Keratinocyte (primary cell): ENCODE data around the gene CD300LD. TPM values are rescaled to one million over a fixed set of nuclear protein-coding genes. Genes with fewer than 3 reads are reported as not detected.

Experiments used
- DNase-seq: peaks from one replicate; pipeline ENCODE4 v3.0.0-alpha.2; 2011; ENCODE audit warnings: low read depth, missing footprints, low spot score
- FAIRE-seq: peaks from 2 replicates; lab custom pipeline; 2011; peaks lifted over from hg19 to GRCh38; lab: Jason Lieb, UNC
- H2AFZ ChIP-seq: 2 replicates; pipeline ENCODE4 v1.6.0; 2012; ENCODE audit warnings: low read length, control low read depth, inconsistent platforms; ENCODE audit not compliant: control insufficient read depth
- H3K27ac ChIP-seq: 2 replicates; pipeline ENCODE4 v1.5.1; 2011; ENCODE audit warnings: low read length; ENCODE audit not compliant: control insufficient read depth, insufficient read depth
- H3K27me3 ChIP-seq: 3 replicates; pipeline ENCODE4 v1.6.0; 2011; ENCODE audit warnings: low read length; ENCODE audit not compliant: control insufficient read depth, insufficient read depth; ENCODE audit errors: extremely low read depth
- H3K36me3 ChIP-seq, 2 experiments: 2 replicates in 1 of 2; 3 replicates in 1 of 2; pipeline ENCODE4 v1.5.1; 2011; ENCODE audit warnings: low read length in 2 of 2, mild to moderate bottlenecking in 1 of 2; ENCODE audit not compliant: control insufficient read depth in 2 of 2, insufficient read depth in 2 of 2; ENCODE audit errors: extremely low read depth in 1 of 2
- H3K4me1 ChIP-seq: 3 replicates; pipeline ENCODE4 v1.5.1; 2011; ENCODE audit warnings: low read length; ENCODE audit not compliant: control insufficient read depth, insufficient read depth; ENCODE audit errors: extremely low read depth
- H3K4me2 ChIP-seq: 3 replicates; pipeline ENCODE4 v1.6.0; 2011; ENCODE audit warnings: low read depth, low read length; ENCODE audit not compliant: control insufficient read depth, insufficient read depth; ENCODE audit errors: extremely low read depth
- H3K4me3 ChIP-seq, 3 experiments: fragments of 200-600 bp in 1 of 3; sonication (generic) in 1 of 3; 2 replicates in 2 of 3; 3 replicates in 1 of 3; pipeline ENCODE4 v1.5.1; 2011 to 2016; ENCODE audit warnings: low read length in 3 of 3, mild to moderate bottlenecking in 3 of 3, control low read depth in 2 of 3, inconsistent platforms in 1 of 3, low read depth in 1 of 3, mixed read lengths in 1 of 3, mixed run types in 1 of 3, moderate library complexity in 1 of 3; ENCODE audit not compliant: control insufficient read depth in 2 of 3, insufficient read depth in 2 of 3; ENCODE audit errors: extremely low read depth in 1 of 3
- H3K79me2 ChIP-seq: 2 replicates; pipeline ENCODE4 v1.6.0; 2012; ENCODE audit warnings: low read length; ENCODE audit not compliant: control insufficient read depth, insufficient read depth
- H3K9ac ChIP-seq: 3 replicates; pipeline ENCODE4 v1.6.0; 2011; ENCODE audit warnings: low read length; ENCODE audit not compliant: control insufficient read depth, insufficient read depth; ENCODE audit errors: extremely low read depth
- H3K9me1 ChIP-seq: 3 replicates; pipeline ENCODE4 v1.6.0; 2011; ENCODE audit warnings: low read length; ENCODE audit not compliant: control insufficient read depth, insufficient read depth; ENCODE audit errors: extremely low read depth
- H3K9me3 ChIP-seq: 2 replicates; pipeline ENCODE4 v1.5.1; 2012; ENCODE audit warnings: low read depth, low read length; ENCODE audit not compliant: control insufficient read depth
- H4K20me1 ChIP-seq: 3 replicates; pipeline ENCODE4 v1.6.0; 2011; ENCODE audit warnings: low read length; ENCODE audit not compliant: control insufficient read depth, insufficient read depth; ENCODE audit errors: extremely low read depth
- EZH2 ChIP-seq: IDR thresholded peaks from one replicate; pipeline ENCODE4 v1.6.1; 2012; ENCODE audit warnings: inconsistent platforms, mild to moderate bottlenecking, low read length, moderate library complexity
- dilution Hi-C: fragments of 300-500 bp; cut with MboI; formaldehyde crosslinking; loops from one replicate; pipeline ENCODE4 v1.7.0; 2020; ENCODE audit warnings: low sequenced_read_pairs; ENCODE audit not compliant: extremely low pct_ligation_motif_present
- polyA plus RNA-seq, 5 experiments: library from polyadenylated mRNA; depleted of rRNA in 3 of 5; stranded (reverse) in 3 of 5; stranded (forward) in 1 of 5; unstranded in 1 of 5; fragments of >200 nt; gene quantifications; 1 replicate in 1 of 5; 2 replicates in 3 of 5; 3 replicates in 1 of 5; pipeline versions ENCODE4 v1.2.1 to v1.2.3, GENCODE V29; 2011 to 2012; ENCODE audit warnings: missing spikeins in 2 of 5, low read depth in 1 of 5, low replicate concordance in 1 of 5
- TF ChIP-seq, protein P1 (sequence below), 3 experiments: IDR thresholded peaks in 1 of 3; conservative IDR thresholded peaks in 1 of 3; optimal IDR thresholded peaks in 1 of 3; 2 replicates in 2 of 3; 3 replicates in 1 of 3; pipeline versions ENCODE3 to v1.5.1; 2011; ENCODE audit warnings: low read length in 3 of 3, mild to moderate bottlenecking in 3 of 3, moderate library complexity in 2 of 3, control low read depth in 1 of 3, inconsistent platforms in 1 of 3; ENCODE audit not compliant: insufficient read depth in 2 of 3; ENCODE audit errors: extremely low read depth in 1 of 3

Gene CD300LD
- polyA plus RNA-seq, 1 donor (not counting 4 experiments of a cell fraction or from before 2014, with no cell fraction given): not detected

GRCh38 chr17:74597069-74597790 lies 5.1 kb upstream of the CD300LD start:
- no peak overlapping the region for H3K27ac ChIP-seq
- no peaks in the 10 kb centered on the region for H3K27me3 ChIP-seq
- TF ChIP-seq, protein P1, sequence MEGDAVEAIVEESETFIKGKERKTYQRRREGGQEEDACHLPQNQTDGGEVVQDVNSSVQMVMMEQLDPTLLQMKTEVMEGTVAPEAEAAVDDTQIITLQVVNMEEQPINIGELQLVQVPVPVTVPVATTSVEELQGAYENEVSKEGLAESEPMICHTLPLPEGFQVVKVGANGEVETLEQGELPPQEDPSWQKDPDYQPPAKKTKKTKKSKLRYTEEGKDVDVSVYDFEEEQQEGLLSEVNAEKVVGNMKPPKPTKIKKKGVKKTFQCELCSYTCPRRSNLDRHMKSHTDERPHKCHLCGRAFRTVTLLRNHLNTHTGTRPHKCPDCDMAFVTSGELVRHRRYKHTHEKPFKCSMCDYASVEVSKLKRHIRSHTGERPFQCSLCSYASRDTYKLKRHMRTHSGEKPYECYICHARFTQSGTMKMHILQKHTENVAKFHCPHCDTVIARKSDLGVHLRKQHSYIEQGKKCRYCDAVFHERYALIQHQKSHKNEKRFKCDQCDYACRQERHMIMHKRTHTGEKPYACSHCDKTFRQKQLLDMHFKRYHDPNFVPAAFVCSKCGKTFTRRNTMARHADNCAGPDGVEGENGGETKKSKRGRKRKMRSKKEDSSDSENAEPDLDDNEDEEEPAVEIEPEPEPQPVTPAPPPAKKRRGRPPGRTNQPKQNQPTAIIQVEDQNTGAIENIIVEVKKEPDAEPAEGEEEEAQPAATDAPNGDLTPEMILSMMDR (optimal IDR thresholded peaks at IDR 0.05 in 1 of 3, IDR thresholded peaks at IDR 0.05 in 1 of 3, conservative IDR thresholded peaks at IDR 0.05 in 1 of 3; ENCODE audit: extremely low read depth in 1 of 3, insufficient read depth in 2 of 3, low read length in 3 of 3): no peak
- TF ChIP-seq EZH2: no peak

GRCh38 chr17:74595037-74595750 lies 3.1 kb upstream of the CD300LD start:
- H3K4me3 ChIP-seq: no peak overlapping the region
- no peak overlapping the region for H2AFZ ChIP-seq
- dilution Hi-C loops: no loop called here
- H3K9me3 ChIP-seq: no peaks in the 10 kb centered on the region
- H3K4me1 ChIP-seq: peaks cover 13% of the 10 kb centered on the region
- TF ChIP-seq, protein P1 (optimal IDR thresholded peaks at IDR 0.05 in 1 of 3, IDR thresholded peaks at IDR 0.05 in 1 of 3, conservative IDR thresholded peaks at IDR 0.05 in 1 of 3; ENCODE audit: extremely low read depth in 1 of 3, insufficient read depth in 2 of 3, low read length in 3 of 3): no peak
- FAIRE-seq (no peak), DNase-seq (no peak)
- H3K27ac ChIP-seq: no peak overlapping the region
- H3K36me3 ChIP-seq: no peaks in the 10 kb centered on the region
- H4K20me1 ChIP-seq: no peaks in the 10 kb centered on the region
- no peak overlapping the region for H3K4me2 ChIP-seq
- H3K27me3 ChIP-seq: no peaks in the 10 kb centered on the region
- no peak overlapping the region for H3K9ac ChIP-seq
- H3K79me2 ChIP-seq: no peaks in the 10 kb centered on the region
- no peaks in the 10 kb centered on the region for H3K9me1 ChIP-seq

More at GRCh38 chr17:74597069-74597790, 5.1 kb upstream of the CD300LD start:
- Histone ChIP-seq H3K79me2 (no peaks in the 10 kb centered on the region), H4K20me1 (no peaks in the 10 kb centered on the region), H3K36me3 (no peaks in the 10 kb centered on the region), H3K4me3 (no peak overlapping the region), H3K4me2 (no peak overlapping the region), H2AFZ (no peak overlapping the region), H3K9me3 (no peaks in the 10 kb centered on the region), H3K9me1 (no peaks in the 10 kb centered on the region), H3K9ac (no peak overlapping the region), H3K4me1 (peaks cover 13% of the 10 kb centered on the region)
- dilution Hi-C loops: no loop called here
- DNase-seq (no peak), FAIRE-seq (no peak)
